ENCODE data around the gene GAB3.

DNA sequence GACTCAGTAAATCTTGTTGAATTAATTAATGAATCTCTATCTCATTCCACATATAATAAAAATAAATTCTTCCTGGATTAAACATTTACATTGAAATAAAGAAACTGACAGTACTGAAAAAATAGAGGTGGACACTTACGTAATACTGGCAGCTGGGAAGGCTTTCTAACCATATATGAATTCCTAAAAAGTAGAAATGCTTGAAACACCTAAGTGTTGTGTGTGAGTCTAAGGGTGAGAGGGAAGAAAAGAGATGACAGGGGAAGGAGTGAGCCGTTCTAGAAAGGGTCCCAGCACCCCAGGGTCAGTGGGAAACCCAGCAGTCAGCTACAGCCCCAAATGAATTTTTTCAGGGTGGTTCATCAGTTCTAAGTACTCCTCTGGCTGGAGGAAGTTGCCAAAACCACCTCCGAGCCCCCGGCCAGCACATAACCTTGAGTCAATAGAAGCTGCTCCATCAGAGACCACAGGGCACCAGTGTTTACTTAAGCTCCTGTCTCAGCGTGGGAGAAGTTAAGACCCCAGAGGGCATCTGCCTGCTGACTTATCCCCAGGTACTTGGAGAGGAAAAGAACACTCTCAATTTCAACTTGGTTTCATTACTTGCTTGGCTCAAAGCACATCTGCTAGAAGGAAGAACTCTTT, 18.3 kb downstream of the GAB3 start:
- TF ChIP-seq, protein P1, sequence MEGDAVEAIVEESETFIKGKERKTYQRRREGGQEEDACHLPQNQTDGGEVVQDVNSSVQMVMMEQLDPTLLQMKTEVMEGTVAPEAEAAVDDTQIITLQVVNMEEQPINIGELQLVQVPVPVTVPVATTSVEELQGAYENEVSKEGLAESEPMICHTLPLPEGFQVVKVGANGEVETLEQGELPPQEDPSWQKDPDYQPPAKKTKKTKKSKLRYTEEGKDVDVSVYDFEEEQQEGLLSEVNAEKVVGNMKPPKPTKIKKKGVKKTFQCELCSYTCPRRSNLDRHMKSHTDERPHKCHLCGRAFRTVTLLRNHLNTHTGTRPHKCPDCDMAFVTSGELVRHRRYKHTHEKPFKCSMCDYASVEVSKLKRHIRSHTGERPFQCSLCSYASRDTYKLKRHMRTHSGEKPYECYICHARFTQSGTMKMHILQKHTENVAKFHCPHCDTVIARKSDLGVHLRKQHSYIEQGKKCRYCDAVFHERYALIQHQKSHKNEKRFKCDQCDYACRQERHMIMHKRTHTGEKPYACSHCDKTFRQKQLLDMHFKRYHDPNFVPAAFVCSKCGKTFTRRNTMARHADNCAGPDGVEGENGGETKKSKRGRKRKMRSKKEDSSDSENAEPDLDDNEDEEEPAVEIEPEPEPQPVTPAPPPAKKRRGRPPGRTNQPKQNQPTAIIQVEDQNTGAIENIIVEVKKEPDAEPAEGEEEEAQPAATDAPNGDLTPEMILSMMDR (conservative IDR thresholded peaks at IDR 0.05; ENCODE audit: low read depth, low read length): no peak
- TF ChIP-seq EZH2 (IDR thresholded peaks at IDR 0.05; ENCODE audit: borderline replicate concordance, low read depth, low read length, poor library complexity, severe bottlenecking): no peak
